Smooth muscle cell (in vitro differentiated cells): Measurements from ENCODE around the gene MYO6. TPM values are rescaled to one million over a fixed set of nuclear protein-coding genes. Genes with fewer than 3 reads are reported as not detected.

ENCODE experiments used
- DNase-seq: peaks from one replicate; lab custom pipeline; 2025; ENCODE audit not compliant: unreplicated experiment; lab: John Stamatoyannopoulos, UW
- H2AFZ ChIP-seq: fragments of 200-600 bp; sonication (generic); 2 replicates; pipeline ENCODE4 v1.6.0; 2016; ENCODE audit warnings: antibody characterized with exemption, low read depth, mild to moderate bottlenecking
- H3F3A ChIP-seq: fragments of 200-600 bp; sonication (generic); 2 replicates; pipeline ENCODE4 v1.6.0; 2017; ENCODE audit warnings: antibody characterized with exemption, low read depth
- H3K27ac ChIP-seq: fragments of 200-600 bp; sonication (generic); 2 replicates; pipeline ENCODE4 v1.5.1; 2016; ENCODE audit warnings: low read depth, mild to moderate bottlenecking
- H3K27me3 ChIP-seq: fragments of 200-600 bp; sonication (generic); 2 replicates; pipeline ENCODE4 v1.6.1; 2016; ENCODE audit warnings: low read depth, mild to moderate bottlenecking
- H3K36me3 ChIP-seq: fragments of 200-600 bp; sonication (generic); 2 replicates; pipeline ENCODE4 v1.5.1; 2016; ENCODE audit warnings: low read depth
- H3K4me1 ChIP-seq: fragments of 200-600 bp; sonication (generic); 2 replicates; pipeline ENCODE4 v1.5.1; 2016; ENCODE audit warnings: low read depth
- H3K4me2 ChIP-seq: fragments of 200-600 bp; sonication (generic); 2 replicates; pipeline ENCODE4 v1.6.0; 2016; ENCODE audit warnings: mild to moderate bottlenecking
- H3K4me3 ChIP-seq: fragments of 200-600 bp; sonication (generic); 2 replicates; pipeline ENCODE4 v1.5.1; 2016; ENCODE audit warnings: mild to moderate bottlenecking
- H3K79me2 ChIP-seq: fragments of 200-600 bp; sonication (generic); 2 replicates; pipeline ENCODE4 v1.6.0; 2016; ENCODE audit warnings: low read depth, mild to moderate bottlenecking
- H3K9ac ChIP-seq: fragments of 200-600 bp; sonication (generic); 2 replicates; pipeline ENCODE4 v1.6.0; 2016; ENCODE audit warnings: low read depth
- H3K9me3 ChIP-seq: fragments of 200-600 bp; sonication (generic); replicated peaks from 2 replicates; pipeline ENCODE4 v1.5.1; 2016; ENCODE audit warnings: low read depth
- H4K20me1 ChIP-seq: fragments of 200-600 bp; sonication (generic); 2 replicates; pipeline ENCODE4 v1.6.0; 2016; ENCODE audit warnings: low read depth
- CTCF ChIP-seq: fragments of 200-600 bp; sonication (generic); IDR thresholded peaks from 2 replicates; pipeline ENCODE4 v1.5.1; 2017; ENCODE audit warnings: borderline replicate concordance, mild to moderate bottlenecking, antibody characterized with exemption; ENCODE audit not compliant: insufficient read depth, poor library complexity, severe bottlenecking
- WGBS: methylation state at CpG from one replicate; pipeline ENCODE4 v1.1.7; 2016; ENCODE audit warnings: low lambda C conversion rate; 5-methylcytosine and 5-hydroxymethylcytosine counted together
- polyA plus RNA-seq: library from polyadenylated mRNA; unstranded; fragments of >200 nt; fragmentation: Nextera tagmentation; extraction: Ambion mirVana; gene quantifications from 2 replicates; pipeline ENCODE4 v1.2.1, GENCODE V29; 2016
- total RNA-seq: library from RNA; depleted of rRNA; stranded (reverse); fragments of >200 nt; gene quantifications from 2 replicates; pipeline ENCODE4 v1.2.3, GENCODE V29; 2014

MYO6 gene
- total and polyA plus RNA-seq, 2 experiments from 2014 or later: 10.6 to 22.1 TPM

GRCh38 chr6:75761489-75761888 lies 12.4 kb downstream of the MYO6 start:
- H3K4me2 ChIP-seq: no peak overlapping the region
- peaks cover 28% of the 10 kb centered on the region for H4K20me1 ChIP-seq
- peaks cover 37% of the 10 kb centered on the region for H3K79me2 ChIP-seq
- 96% methylated on average over 1 of the region's 1 CpG for WGBS
- no peaks in the 10 kb centered on the region for H3K4me1 ChIP-seq
- H3K27me3 ChIP-seq: no peaks in the 10 kb centered on the region
- H3K4me3 ChIP-seq: no peak overlapping the region
- H3K27ac ChIP-seq: no peak overlapping the region
- H3K9me3 ChIP-seq: no peaks in the 10 kb centered on the region
- H3K9ac ChIP-seq: no peak overlapping the region
- H3F3A ChIP-seq: no peaks in the 10 kb centered on the region
- H3K36me3 ChIP-seq: no peaks in the 10 kb centered on the region
- TF ChIP-seq CTCF: no peak
- DNase-seq: no peak
- no peak overlapping the region for H2AFZ ChIP-seq

GRCh38 chr6:75762063-75762462 lies 13.0 kb downstream of the MYO6 start:
- H3K4me1 ChIP-seq: no peaks in the 10 kb centered on the region
- WGBS: 97% methylated on average over 8 of the region's 8 CpGs
- no peaks in the 10 kb centered on the region for H3K9me3 ChIP-seq
- H3K36me3 ChIP-seq: no peaks in the 10 kb centered on the region
- no peak overlapping the region for H3K27ac ChIP-seq
- H3K9ac ChIP-seq: no peak overlapping the region
- no peaks in the 10 kb centered on the region for H3K27me3 ChIP-seq
- no peak for TF ChIP-seq CTCF
- H3K79me2 ChIP-seq: peaks cover 36% of the 10 kb centered on the region
- H2AFZ ChIP-seq: no peak overlapping the region
- H4K20me1 ChIP-seq: peaks cover 28% of the 10 kb centered on the region
- no peak overlapping the region for H3K4me3 ChIP-seq
- DNase-seq: no peak
- H3K4me2 ChIP-seq: no peak overlapping the region
- H3F3A ChIP-seq: no peaks in the 10 kb centered on the region

- H3K9ac ChIP-seq: no peak overlapping the region
- H3K9me3 ChIP-seq: no peaks in the 10 kb centered on the region
- H3K36me3 ChIP-seq: no peaks in the 10 kb centered on the region
- H3K27ac ChIP-seq: no peak overlapping the region
- DNase-seq: no peak
- TF ChIP-seq CTCF: no peak
- H3K79me2 ChIP-seq: peaks cover 23% of the 10 kb centered on the region
- H2AFZ ChIP-seq: no peak overlapping the region
- H3F3A ChIP-seq: no peaks in the 10 kb centered on the region
- no peak overlapping the region for H3K4me3 ChIP-seq
- H3K4me2 ChIP-seq: no peak overlapping the region
- peaks cover 33% of the 10 kb centered on the region for H4K20me1 ChIP-seq
- no peaks in the 10 kb centered on the region for H3K27me3 ChIP-seq
- H3K4me1 ChIP-seq: no peaks in the 10 kb centered on the region
These were observed 17.3 kb downstream of the MYO6 start for GRCh38 chr6:75766387-75766786.

- H3F3A ChIP-seq: no peaks in the 10 kb centered on the region
- no peaks in the 10 kb centered on the region for H3K4me1 ChIP-seq
- peaks cover 8% of the 10 kb centered on the region for H3K79me2 ChIP-seq
- DNase-seq: no peak
- no peak overlapping the region for H3K27ac ChIP-seq
- no peaks in the 10 kb centered on the region for H3K27me3 ChIP-seq
- H4K20me1 ChIP-seq: peaks cover 18% of the 10 kb centered on the region
- no peak overlapping the region for H2AFZ ChIP-seq
- no peak overlapping the region for H3K9ac ChIP-seq
- H3K4me2 ChIP-seq: no peak overlapping the region
- no peaks in the 10 kb centered on the region for H3K36me3 ChIP-seq
- no peak overlapping the region for H3K4me3 ChIP-seq
- WGBS: over 99% methylated on average over 5 of the region's 5 CpGs
- no peaks in the 10 kb centered on the region for H3K9me3 ChIP-seq
- TF ChIP-seq CTCF: no peak
These were observed 21.8 kb downstream of the MYO6 start for GRCh38 chr6:75770844-75771243.
